ENCODE data around the gene NECAP2. TPM values are rescaled to one million over a fixed set of nuclear protein-coding genes. Genes with fewer than 3 reads are reported as not detected.
"Not testable (repeated sequence)": the region's sequence is repeated elsewhere in the genome, so short reads cannot be mapped to it uniquely, and the experiment has no call there.

The NECAP2 gene
- total RNA-seq, 1 donor from 2014 or later, result 14.6 TPM

DNA sequence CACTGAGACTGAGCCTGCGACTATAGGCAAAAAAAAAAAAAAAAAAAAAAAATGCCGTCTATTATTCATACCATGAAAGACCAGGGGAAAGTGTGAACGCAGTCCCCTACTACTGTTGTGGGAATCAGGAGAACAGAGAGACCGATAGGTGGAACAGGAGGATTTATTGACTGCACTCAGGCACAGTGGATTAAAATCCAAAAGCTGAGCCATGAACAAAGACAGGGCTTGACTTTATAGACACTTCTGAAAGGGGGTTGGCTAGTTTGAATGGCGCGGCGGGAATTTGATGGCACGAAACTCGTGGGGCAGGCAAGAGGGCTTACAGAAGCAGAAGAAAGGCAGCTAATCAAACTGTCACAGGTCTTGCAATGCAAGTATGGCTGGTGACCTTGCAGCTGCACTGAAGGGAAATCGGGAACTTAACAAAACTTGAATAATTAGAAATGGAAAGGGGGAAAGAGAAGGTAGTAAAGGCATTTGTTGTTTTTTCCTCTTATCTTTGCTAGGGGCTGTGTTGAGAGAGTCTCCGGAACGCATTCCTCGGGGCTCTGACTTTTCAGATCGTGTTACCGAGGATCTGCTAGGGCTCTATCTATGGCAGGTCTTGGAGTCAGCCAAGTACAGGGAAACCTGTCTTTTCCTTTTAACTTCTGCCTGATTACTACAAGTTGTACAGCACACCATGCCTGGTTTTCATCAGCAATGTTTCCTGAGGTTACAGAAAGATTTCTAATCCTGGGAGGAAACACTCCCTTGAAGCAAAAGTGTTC is 66.0 kb downstream of the NECAP2 start:
- DNase-seq; ATAC-seq (ENCODE audit: poor library complexity); intact Hi-C loops (cut with DNase I): not testable (repeated sequence)

DNA sequence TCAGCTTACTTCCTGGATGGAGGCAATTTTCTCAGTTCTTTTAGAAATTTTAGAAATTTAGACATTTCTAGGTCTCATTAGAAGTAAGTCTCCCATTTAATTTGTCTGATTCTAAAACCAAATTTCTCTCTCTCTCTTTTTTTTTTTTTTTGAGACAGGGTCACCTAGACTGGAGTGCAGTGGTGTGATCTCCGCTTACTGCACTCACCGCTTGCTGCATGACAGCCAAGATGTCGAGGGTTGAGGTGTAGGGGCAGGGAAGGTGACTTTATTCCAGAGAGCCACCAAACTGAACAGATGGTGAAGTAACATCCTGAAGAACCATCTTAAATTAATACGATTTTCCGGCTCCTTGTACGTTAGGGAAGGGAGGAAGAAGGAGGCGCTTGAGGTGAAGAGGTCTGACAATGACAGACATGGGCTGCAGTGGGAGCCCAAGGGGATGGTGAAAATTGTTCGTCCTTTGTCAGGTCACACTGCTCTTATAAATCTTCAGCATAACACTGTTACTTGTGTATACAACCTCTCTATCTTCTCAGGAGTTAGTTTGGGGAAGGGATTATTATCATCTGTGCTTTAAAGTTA is 68.4 kb downstream of the NECAP2 start:
- ATAC-seq (ENCODE audit: poor library complexity); DNase-seq; intact Hi-C loops (cut with DNase I): not testable (repeated sequence)

Other genes starting within 250 kb of the NECAP2 start
- gene ARHGEF19, start 228.1 kb upstream of the NECAP2 start, total RNA-seq, result 1.8 TPM
- gene CPLANE2, start 203.5 kb upstream of the NECAP2 start, total RNA-seq, result 10.1 TPM
- gene FBXO42, start 88.2 kb upstream of the NECAP2 start, total RNA-seq, result 17.1 TPM
- 91.1 TPM for gene SZRD1, start 73.5 kb upstream of the NECAP2 start, total RNA-seq
- gene SPATA21, start 3.3 kb upstream of the NECAP2 start, total RNA-seq, result not detected
- gene RNU1-1, start 73.6 kb downstream of the NECAP2 start, total RNA-seq, result 9,391 TPM
- 11.7 TPM for gene NBPF1, start 172.8 kb downstream of the NECAP2 start, total RNA-seq
- gene RNU1-3, start 226.2 kb downstream of the NECAP2 start, total RNA-seq, result 9,391 TPM